WERI-Rb-1 (cell line): ENCODE results near the gene SLC35A3.

Experiments used
- DNase-seq: peaks from one replicate; pipeline ENCODE4 v3.0.0-alpha.2; 2020
- H3K27ac ChIP-seq: fragments of 250-450 bp; sonication (Bioruptor Pico); 2 replicates; pipeline ENCODE4 v1.5.1; 2020; ENCODE audit warnings: mild to moderate bottlenecking, moderate library complexity
- H3K27me3 ChIP-seq: fragments of 250-450 bp; sonication (Bioruptor Pico); 2 replicates; pipeline ENCODE4 v1.5.1; 2021; ENCODE audit warnings: mild to moderate bottlenecking, low read depth, moderate library complexity; ENCODE audit not compliant: insufficient read depth, severe bottlenecking
- H3K36me3 ChIP-seq: fragments of 250-450 bp; sonication (Bioruptor Pico); 2 replicates; pipeline ENCODE4 v1.5.1; 2020; ENCODE audit warnings: mild to moderate bottlenecking, moderate library complexity
- H3K4me3 ChIP-seq: 2 replicates; pipeline ENCODE4 v1.5.1; 2011; ENCODE audit warnings: low read depth, mild to moderate bottlenecking, control low read depth, low read length
- H3K9me3 ChIP-seq: fragments of 250-450 bp; sonication (Bioruptor Pico); 2 replicates; pipeline ENCODE4 v1.5.1; 2021; ENCODE audit warnings: mild to moderate bottlenecking, moderate library complexity; ENCODE audit not compliant: severe bottlenecking
- CTCF ChIP-seq: IDR thresholded peaks from 2 replicates; pipeline ENCODE4 v1.5.1; 2011; ENCODE audit warnings: low read depth, mild to moderate bottlenecking, control low read depth, inconsistent platforms, low read length

Gene SLC35A3

DNA sequence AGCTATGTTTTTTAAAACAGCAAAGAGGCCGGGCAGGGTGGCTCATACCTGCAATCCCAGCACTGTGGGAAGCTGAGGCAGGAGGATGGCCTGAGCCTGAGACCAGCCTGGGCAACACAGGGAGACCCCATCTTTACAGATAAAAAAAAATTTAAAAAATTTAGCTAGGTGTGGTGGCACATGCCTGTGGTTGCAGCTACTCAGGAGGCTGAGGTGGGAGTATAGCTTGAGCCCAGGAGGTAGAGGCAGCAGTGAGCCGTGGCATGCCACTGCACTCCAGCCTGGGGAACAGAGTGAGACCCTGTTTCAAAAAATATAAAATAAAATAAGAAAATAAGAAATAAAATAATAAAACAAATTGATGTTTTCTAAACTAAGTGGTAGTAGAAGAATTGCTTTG lies 8.4 kb downstream of the SLC35A3 start:
- no peak overlapping the region for H3K4me3 ChIP-seq
- TF ChIP-seq CTCF: no peak
- H3K9me3 ChIP-seq: no peaks in the 10 kb centered on the region
- peaks cover 7% of the 10 kb centered on the region; the same call in 1 of the 2 replicates for H3K36me3 ChIP-seq
- no peaks in the 10 kb centered on the region for H3K27me3 ChIP-seq
- no peak for DNase-seq
- H3K27ac ChIP-seq: no peak overlapping the region

- no peak for TF ChIP-seq CTCF
- no peaks in the 10 kb centered on the region for H3K27me3 ChIP-seq
These were observed 9.3 kb downstream of the SLC35A3 start for GRCh38 chr1:99979091-99979490.

DNA sequence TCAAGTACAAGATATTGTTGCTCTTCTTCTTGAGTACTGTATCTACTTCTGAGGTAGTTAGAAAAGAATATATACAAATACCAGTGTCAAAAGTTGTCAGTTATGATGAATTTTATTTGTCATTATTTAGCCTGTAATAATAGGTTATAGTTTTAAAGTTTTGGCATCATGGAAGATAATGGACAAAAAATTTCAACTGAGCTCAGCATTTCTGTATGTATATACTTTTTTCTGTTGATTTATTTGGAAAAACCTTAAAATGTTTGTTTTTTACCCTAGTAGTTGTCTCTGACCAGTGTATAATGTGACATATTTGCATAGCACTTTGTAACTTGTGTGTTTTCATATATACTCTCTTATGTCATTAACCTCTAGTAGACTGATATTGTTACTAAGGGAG lies 11.1 kb downstream of the SLC35A3 start:
- Histone ChIP-seq H3K9me3 (no peaks in the 10 kb centered on the region), H3K36me3 (no peaks in the 10 kb centered on the region), H3K27me3 (no peaks in the 10 kb centered on the region), H3K4me3 (no peak overlapping the region), H3K27ac (no peak overlapping the region)
- DNase-seq: no peak
- TF ChIP-seq CTCF: no peak

More at GRCh38 chr1:99979091-99979490, 9.3 kb downstream of the SLC35A3 start:
- Histone ChIP-seq H3K4me3 (no peak overlapping the region), H3K36me3 (peaks cover 7% of the 10 kb centered on the region; the same call in 1 of the 2 replicates), H3K27ac (no peak overlapping the region), H3K9me3 (no peaks in the 10 kb centered on the region)
- DNase-seq: no peak

DNA sequence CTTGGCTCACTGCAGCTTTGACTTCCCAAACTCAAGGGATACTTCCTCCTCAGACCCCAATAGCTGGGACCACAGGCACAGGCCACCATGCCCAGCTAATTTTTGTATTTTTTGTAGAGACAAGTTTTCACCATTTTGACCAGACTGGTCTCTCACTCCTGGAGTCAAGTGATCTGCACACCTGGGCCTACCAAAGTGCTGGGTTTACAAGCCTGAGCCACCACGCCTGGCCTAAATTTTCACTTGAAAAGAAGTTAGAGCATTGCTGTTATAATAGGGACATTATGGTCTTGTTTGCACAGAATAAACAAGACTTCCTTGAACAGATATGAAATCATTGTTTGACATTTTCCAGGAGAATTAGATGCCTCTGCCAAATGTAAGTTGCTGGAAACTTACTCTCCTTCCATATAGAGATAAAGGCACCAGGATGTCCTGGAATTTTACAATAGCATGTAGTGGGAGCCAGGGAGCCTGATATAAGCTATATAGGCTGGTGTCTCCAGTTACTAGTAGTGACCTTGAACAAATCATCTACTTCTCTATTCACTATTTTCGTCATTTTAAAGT lies 16.9 kb downstream of the SLC35A3 start:
- H3K9me3 ChIP-seq: no peaks in the 10 kb centered on the region
- DNase-seq: no peak

GRCh38 chr1:99988210-99988765 lies 18.5 kb downstream of the SLC35A3 start:
- TF ChIP-seq CTCF: no peak
- H3K9me3 ChIP-seq: no peaks in the 10 kb centered on the region
- no peak overlapping the region for H3K27ac ChIP-seq
- no peak overlapping the region for H3K4me3 ChIP-seq
- H3K36me3 ChIP-seq: no peaks in the 10 kb centered on the region
- no peak for DNase-seq
- H3K27me3 ChIP-seq: no peaks in the 10 kb centered on the region

More for the DNA sequence above, 16.9 kb downstream of the SLC35A3 start:
- Histone ChIP-seq H3K36me3 (no peaks in the 10 kb centered on the region), H3K4me3 (no peak overlapping the region), H3K27me3 (no peaks in the 10 kb centered on the region), H3K27ac (no peak overlapping the region)
- TF ChIP-seq CTCF: no peak
